ENCODE data around the gene COG7.
"Not testable (repeated sequence)": the region's sequence is repeated elsewhere in the genome, so short reads cannot be mapped to it uniquely, and the experiment has no call there.

The COG7 gene

GRCh38 chr16:23384878-23385277, 68.1 kb downstream of the COG7 start:
- DNase-seq (ENCODE audit: low spot score): no peak

- no peak for DNase-seq (ENCODE audit: low spot score)
Observed at GRCh38 chr16:23383881-23384280, 69.1 kb downstream of the COG7 start.

DNA sequence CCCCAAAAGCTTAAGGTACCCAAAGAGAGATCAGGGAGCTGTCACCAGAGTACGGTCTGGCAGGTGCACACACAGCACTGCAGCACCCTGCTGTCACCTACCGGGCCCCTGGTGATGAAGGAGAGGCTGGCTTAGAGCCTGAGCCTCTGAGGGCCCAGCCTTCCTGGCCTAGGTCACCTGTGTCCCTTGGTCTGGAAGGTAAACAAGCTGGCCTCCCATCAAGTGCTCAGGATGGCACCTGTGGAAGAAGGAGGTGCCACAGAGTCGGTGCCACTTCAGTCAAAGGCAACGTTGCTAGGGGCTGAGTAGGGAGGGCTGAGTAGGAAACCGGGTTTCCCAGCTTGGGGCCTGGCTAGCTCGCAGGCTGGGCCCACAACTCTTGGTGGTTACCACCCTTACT, 70.7 kb downstream of the COG7 start:
- DNase-seq (ENCODE audit: low spot score): no peak

DNA sequence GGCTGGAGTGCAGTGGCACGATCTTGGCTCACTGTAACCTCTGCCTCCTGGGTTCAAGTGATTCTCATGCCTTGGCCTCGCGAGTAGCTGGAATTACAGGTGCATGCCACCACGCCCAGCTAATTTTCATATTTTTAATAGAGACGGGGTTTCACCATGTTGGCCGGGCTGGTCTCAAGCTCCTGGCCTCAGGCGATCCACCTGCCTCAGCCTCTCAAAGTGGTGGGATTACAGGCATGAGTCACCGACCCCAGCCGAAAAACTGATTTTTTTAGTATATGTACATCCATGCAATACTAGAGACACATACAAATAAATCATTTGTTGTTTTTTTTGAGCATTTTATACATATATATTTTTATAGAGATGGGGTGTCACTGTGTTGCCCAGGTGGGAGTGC, 71.3 kb downstream of the COG7 start:
- DNase-seq (ENCODE audit: low spot score): not testable (repeated sequence)

GRCh38 chr16:23380501-23380951, 72.5 kb downstream of the COG7 start:
- no peak for DNase-seq (ENCODE audit: low spot score)

GRCh38 chr16:23379707-23380106, 73.3 kb downstream of the COG7 start:
- no peak for DNase-seq (ENCODE audit: low spot score)

DNA sequence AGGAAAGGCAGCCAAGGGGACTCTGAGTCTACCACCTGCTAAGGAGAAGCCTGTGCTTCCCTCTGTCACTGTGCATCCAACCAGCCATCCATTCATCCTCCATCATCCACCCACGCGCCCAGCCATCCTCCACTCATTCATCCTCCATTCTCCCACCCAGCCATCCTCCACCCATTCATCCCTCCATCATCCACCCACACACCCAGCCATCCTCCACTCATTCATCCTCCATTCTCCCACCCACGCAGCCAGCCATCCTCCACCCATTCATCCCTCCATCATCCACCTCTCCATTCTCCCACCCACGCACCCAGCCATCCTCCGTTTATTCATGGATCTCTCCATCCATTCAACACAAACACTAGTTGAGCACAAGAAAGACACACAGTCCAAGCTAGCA, 74.1 kb downstream of the COG7 start:
- DNase-seq (ENCODE audit: low spot score): no peak

DNA sequence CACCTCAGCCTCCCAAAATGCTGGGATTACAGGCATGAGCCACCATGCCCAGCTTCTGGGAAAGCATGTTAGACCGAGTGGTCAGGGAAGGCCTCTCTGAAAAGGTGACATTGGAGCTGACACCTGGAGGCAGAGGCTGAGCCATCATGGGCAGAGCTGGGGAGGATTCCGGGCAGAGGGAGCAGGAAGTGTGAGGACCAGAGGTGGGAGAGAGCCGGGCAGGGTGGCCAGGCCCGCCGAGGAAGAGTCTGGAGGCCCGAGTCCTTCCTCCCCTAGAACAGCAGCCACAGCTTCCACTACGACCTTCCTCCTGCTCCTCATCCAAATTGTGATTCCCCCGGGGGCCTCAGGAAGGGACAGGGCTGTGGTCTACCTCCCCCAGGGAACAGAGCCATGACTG, 74.7 kb downstream of the COG7 start:
- DNase-seq (ENCODE audit: low spot score): no peak

DNA sequence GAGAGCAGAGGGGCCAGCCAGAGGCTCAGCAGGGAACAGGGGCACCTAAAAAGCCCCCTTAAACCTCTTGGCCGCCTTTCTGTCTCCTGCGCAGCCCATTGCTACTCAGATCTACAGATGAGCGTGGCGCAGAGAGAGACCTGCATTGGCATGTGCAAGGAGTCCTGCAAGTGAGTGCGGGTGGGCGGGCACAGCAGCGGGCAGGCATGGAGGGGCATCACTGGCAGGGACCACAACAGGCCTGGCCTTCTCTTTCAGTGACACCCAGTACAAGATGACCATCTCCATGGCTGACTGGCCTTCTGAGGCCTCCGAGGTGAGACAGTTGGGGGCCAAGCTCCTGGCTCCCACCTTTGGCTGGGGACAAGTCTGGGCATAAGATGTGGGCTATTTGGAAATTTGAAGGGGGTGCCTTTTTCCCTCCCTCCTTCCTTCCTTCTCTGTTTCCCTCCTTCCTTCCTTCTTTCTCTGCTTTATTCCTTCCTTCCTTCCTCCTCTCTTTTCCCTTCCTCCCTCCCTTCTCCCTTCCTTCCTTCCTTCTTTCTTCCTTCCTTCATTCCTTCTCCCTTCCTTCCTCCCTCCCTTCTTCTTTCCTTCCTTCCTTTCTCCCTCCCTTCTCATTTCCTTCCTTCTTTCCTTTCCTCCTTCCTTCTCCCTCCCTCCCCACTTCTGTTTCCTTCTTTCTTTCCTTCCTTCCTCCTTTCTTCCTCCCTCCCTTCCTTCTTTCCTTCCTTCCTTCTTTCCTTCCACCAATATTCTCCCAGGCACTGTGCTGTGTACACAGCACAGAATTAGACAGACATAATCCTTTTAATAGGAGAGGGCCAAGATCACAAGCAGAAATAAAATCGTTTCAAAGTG, 75.7 kb downstream of the COG7 start:
- no peak for DNase-seq (ENCODE audit: low spot score)

DNA sequence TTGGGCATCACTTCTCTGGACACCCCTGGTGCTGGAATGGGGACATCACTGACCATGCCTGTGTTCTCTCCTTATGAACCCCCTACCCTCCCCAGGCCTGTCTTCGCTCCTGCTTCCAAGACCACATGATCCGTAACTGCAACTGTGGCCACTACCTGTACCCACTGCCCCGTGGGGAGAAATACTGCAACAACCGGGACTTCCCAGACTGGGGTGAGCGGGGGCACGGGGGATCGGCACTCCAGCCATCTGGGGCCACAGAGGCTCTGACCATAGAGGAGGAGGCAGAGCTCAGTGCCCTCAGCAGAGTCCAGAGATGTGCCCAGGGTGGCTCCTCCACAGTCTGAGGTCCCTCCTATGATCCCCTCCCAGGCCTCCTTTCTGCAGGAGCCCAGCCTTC, 77.3 kb downstream of the COG7 start:
- DNase-seq (ENCODE audit: low spot score): no peak

DNA sequence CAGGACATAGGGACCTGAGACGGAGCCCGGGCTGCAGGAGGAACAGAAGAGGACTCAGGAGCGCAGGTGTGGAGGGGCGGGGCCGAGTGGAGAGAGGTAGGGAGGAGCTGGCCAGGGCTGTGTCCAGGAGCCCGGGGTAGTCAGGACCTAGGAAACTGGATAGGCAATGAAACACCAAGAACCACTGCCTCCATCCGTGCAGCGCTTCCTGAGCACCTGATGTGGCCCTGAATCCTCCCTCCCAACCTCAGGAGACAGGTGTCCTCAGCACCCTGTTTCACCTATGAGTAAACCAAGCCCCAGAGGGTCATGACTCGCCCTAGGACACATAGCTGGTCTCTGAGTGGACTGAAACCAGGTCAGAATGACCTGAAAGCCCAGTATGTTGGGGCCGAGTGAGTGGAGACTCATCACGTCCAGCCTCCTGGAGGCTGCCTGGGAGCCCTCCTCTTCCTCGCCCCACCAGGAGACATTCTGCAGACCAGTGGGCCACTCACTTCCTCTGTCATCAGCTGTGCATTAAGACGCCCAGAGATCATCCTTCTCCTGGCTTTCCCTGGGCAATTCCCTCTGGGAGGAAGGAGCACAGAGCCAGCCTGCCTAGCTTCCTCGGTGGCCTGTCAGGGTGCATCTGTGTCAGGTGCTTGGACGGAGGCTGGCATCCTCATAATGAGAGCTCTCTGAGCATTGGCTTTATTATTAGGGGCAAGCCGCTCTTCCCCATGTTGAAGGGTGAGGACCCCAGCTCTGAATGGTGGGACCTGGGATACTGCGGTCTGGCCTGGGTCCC, 78.1 kb downstream of the COG7 start:
- no peak for DNase-seq (ENCODE audit: low spot score)

DNA sequence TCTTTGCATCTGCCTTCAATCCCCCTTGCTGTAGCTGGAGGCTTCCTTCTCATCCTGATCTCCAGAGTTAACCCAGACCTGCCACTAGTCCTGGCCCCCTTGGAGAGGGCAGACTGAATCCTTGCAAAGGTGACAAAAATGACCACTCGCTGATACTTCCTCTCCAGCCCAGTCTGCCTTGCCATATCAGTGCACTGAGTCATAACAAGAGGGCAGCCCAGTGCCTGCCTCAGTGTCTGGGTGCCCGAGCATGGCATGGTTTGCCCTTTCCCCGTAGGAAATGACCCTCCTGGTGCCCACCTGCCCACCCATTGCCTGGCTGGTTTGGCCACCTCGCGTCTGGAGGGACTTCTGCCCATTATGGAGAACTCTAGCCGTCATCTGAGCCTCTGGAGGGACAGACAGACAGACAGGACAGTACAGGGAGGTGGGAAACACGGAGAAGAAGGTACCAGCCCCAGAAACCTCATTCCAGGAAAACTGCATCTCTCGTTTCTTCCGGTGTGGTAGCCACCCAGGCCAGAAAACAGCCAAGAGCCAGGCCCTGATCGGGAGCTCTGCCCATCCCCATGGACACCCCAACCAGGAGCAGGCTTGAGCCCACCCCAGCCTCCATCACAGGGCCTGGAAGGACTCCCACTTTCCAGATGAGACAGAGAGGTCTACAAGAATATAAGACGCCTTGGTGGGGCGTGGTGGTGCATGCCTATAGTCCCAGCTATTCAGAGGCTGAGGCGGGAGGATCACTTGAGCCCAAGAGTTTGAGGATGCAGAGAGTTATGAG, 79.4 kb downstream of the COG7 start:
- no peak for DNase-seq (ENCODE audit: low spot score)

- no peak for DNase-seq (ENCODE audit: low spot score)
Observed at GRCh38 chr16:23371368-23371767, 81.6 kb downstream of the COG7 start.

DNA sequence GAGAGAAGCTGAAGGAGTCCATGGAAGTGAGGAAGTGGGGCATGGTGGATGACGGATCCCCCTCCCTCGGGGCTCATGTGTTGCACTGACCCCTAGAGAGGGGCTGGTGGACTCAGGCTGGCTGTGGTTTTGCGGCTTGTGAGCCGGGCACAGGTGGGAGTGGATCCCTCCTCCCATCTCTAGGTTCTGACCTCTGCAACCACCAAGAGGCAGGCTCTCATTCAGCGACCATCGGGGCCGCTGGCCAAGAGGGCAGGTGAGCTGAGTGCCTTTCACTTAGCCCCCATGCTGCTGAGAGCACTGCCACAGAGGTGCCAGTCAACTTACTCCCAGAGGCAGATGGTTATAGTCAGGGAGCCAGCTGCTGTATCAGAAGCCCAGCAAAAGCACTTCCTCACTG, 83.6 kb downstream of the COG7 start:
- no peak for DNase-seq (ENCODE audit: low spot score)

GRCh38 chr16:23368469-23368868, 84.5 kb downstream of the COG7 start:
- no peak for DNase-seq (ENCODE audit: low spot score)

- DNase-seq (ENCODE audit: low spot score): no peak
Observed at GRCh38 chr16:23367988-23368387, 85.0 kb downstream of the COG7 start.

GRCh38 chr16:23367564-23367963, 85.4 kb downstream of the COG7 start:
- no peak for DNase-seq (ENCODE audit: low spot score)

DNA sequence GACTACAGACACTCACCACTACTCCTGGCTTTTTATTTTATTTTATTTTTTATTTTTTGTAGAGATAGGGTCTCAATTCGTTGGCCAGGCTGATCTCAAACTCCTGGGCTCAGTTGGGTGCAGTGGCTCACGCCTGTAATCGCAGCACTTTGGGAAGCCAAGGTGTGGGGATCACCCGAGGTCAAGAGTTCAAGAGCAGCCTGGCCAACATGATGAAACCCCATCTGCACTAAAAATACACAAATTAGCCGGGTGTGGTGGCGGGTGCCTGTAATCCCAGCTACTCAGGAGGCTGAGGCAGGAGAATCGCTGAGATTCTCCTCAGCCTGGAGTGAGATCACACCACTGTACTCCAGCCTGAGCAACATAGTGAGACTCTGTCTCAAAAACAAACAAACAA, 86.6 kb downstream of the COG7 start:
- DNase-seq (ENCODE audit: low spot score): not testable (repeated sequence)

GRCh38 chr16:23365602-23366240, 87.3 kb downstream of the COG7 start:
- DNase-seq (ENCODE audit: low spot score): no peak

DNA sequence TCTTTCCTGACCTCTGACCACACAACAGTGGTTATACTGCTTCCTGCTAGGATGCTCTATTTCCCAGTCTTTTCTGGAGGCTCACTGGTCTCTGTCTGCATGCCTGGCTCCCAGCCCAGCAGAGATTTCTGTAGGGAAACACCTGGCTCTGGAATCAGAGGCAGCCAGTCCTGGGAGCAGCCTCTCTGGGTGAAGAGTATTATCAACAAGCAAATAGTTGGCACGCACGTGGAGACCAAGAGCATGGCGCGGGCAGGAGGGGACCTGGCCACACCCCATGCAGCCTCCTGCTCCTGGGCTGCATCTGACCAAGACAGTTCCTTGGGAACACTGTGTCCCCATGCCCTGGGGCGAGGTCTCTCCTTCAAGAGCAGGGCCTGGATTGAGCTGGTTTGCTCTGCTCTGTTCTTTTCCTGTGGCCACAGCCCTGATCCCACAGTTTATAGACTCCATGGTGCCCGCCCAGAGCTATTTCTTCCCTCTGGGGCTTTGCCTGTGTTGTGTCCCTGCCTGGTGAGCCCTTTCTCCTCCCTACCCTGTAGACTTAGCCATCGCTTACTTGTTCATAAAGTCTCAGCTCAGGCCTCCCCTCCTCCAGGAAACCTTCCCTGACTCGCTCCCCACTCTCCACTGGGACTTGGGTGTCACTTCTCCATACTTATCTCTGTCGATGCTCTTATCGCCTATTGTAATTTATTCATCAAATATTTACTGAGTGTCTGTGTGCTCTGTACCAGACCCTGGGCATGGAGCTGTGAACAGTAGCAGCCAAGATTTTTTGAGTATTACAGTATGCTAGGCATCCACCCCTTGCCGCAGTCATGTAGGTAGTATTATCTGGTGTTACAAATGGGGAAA, 90.3 kb downstream of the COG7 start:
- DNase-seq (ENCODE audit: low spot score): no peak
